ENCODE data around the gene EED.
"Not testable (repeated sequence)": the region's sequence is repeated elsewhere in the genome, so short reads cannot be mapped to it uniquely, and the experiment has no call there.

Gene EED

DNA sequence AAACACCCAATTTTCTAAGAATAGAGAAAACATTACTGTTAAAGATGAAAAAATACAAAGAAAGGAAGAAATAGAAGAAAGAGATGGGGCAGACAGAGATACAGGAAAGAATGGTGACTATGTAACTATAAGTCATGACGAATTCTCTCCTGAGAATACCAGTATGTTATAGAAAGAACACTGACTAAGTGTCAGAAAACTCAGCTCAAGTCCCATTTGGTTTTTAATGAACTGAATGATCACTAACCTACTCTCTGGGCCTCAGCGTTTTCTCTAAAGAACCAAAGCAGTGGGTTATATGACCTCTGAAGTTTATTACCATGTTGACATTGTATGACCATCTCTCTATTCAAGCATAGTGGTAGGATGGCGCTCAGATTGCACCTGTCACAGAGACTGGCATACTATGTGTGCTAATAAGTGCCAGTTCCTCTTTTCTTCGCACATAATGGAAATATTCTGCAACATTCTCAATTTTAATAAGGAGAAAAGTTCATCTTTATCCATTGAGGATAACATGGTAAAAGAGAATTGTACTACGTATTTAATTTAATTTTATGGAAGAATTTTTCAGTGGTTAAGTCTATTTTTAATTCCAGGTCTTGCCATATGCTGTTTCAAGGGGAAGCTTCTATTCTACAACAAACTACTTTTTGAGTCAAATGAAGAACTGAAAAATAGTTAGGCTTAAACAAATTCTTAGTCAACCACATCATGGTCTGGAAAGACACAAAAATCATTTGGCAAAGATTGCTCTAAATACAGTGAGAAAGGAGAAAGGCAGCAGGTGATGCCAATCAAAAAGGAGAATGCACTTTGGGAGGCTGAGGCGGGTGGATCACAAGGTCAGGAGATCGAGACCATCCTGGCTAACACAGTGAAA is 25.0 kb upstream of the EED start:
- no peak for DNase-seq (ENCODE audit: low read depth)

DNA sequence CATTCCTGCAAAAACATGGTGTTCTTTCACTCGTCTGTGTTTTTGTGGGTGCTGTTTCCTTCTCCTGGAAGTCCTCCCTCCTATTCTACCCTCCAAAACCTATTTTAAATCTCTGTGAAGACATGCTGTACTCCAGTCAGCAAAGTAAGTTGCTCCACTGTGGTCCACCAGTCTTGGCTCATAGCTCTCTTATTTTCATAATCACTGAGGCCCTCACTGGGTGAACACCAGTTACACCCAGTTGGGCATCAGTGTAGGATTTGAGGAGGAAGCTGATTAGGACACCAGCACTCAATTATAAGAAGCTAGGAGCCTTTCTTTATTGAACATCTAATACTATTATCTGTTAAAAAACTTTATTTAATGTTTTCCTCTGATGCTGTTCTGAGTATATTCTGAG is 23.9 kb upstream of the EED start:
- no peak for DNase-seq (ENCODE audit: low read depth)

DNA sequence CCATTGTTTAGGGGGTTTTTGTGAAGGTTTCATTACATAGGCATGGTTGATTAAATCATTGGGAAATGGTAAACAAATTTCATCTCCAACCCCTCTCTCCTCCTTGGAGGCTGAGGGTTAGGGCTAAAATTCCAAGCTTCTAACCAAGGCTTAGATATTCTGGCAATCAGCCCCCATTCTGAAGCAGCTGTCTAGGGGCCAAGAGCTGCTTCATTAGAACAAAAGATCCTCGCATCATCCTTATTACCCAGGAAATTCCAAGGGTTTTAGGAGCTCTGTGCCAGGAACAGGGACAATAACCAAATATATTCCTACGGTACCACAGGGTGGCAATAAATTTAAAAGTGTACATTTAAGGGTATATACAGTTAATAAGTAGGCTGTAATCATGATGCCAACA is 22.5 kb upstream of the EED start:
- no peak for DNase-seq (ENCODE audit: low read depth)

DNA sequence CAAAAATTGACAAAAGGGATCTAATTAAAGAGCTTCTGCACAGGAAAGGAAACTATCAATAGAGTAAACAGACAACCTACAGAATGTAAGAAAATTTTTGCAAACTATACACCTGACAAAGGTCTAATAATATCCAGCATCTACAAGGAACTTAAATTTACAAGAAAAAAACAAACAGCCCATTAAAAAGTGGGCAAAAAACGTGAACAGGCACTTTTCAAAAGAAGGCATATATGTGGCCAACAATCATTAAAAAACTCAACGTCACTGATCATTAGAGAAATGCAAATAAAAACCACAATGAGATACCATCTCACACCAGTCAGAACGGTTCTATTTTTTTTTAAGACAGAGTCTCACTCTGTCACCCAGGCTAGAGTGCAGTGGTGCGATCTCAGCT is 20.0 kb upstream of the EED start:
- DNase-seq (ENCODE audit: low read depth), result not testable (repeated sequence)

DNA sequence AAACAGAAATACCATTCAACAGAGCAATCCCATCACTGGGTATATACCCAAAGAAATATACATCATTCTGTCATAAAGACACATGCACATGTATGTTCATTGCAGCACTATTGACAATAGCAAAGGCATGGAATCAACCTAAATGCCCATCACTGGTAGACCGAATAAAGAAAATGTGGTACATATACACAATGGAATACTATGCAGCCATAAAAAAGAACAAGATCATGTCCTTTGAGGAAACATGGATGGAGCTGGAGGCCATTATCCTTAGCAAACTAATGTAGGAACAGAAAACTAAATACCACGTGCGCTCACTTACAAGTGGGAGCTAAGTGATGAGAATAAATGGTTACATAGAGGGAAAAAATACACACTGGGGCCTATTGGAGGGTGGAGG is 19.2 kb upstream of the EED start:
- DNase-seq (ENCODE audit: low read depth), result not testable (repeated sequence)

DNA sequence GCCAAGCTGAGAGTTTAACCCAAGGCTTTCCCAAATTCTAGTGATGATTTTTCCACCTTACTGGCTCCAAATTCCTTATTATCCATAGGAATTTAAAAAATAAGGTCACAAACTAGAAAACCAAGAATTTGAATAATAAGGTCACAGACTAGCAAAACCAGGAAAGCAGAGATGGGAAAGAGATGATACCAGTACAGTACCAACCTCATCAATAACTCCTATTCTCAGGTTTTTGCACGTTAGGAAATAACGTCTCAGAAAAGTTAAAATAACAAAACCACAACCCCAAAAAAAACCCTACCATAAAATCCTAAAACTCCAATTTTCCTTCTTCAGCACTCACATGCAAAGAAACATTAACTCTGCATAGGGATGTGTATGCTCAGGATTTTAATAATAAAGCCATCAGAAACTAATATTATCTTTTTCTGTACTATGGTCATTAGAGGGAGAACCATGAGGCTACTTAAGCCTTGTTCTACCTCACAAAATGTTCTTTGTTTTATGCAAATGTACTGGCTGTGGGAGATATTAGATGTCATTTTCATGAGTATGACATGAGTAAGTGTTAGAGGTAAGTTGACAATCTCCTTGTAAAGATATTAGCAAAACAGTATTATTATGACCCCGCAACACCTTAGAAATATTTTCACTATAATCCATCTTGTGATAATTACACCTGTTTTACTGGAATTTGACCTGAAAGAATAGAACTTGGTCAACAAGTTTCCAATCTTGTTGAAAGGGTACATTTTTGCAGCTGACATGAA is 16.1 kb upstream of the EED start:
- no peak for DNase-seq (ENCODE audit: low read depth)

DNA sequence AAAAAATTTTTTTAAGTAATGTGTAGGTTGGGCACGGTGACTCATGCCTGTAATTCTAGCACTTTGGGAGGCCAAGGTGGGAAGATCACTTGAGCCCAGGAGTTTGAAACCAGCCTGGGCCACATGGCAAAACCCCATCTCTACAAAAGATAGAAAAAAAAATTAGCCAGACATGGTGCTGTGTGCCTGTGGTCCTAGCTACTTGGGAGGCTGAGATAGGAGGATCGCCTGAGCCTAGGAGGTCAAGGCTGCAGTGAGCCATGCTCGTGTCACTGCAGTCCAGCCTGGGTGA is 15.6 kb upstream of the EED start:
- DNase-seq (ENCODE audit: low read depth), result not testable (repeated sequence)

DNA sequence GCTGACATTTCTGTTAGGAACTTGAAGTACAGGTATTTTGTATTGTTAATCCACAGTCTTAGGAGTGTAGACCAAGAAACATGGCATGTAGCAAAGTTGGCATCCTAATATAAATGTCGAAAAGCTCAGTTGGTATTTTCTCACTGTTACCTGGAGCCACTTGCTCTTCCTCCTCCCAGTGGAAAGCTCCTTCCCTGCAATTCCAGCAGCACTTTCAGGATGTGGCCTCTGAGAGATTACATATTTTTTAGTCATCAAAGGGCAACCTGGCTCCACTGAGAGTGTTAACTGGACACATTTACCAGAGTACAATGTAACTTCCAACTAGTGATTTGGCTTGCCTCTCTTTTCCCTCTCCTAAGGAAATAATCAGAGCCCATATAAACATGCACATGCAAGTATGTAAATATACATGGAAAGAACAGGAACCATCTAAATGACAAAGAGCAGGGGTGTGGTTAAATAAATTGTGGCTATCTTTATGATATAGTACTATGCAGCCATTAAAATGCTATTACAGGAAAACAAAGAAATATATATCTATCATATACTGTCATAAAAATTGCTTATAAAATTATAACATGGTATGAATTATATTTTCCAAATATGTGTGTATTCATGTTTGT is 14.3 kb upstream of the EED start:
- no peak for DNase-seq (ENCODE audit: low read depth)

DNA sequence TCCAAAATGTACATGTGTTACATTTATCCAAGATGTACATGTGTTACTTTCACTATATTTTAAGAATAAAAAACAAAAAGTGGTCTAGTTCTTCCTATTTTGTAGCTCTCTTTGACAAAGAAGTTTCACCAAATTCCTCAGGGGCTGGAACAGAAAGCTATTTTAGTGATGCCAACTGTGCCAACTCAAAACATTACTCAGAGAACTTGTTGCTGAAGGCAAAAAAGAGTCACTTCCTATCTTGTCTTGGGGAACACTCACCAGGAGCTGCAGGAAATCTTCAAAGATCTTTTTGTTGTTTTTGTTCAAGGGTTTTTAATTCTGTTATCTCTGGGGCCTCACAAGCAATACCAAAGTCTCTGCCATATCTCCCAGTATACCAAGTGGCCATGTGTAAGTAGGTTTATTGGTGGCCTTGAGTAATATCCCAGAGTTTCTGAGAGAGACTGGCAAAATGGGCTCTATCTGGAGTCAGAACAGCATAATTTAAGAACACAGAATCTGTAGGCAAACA is 13.6 kb upstream of the EED start:
- no peak for DNase-seq (ENCODE audit: low read depth)

DNA sequence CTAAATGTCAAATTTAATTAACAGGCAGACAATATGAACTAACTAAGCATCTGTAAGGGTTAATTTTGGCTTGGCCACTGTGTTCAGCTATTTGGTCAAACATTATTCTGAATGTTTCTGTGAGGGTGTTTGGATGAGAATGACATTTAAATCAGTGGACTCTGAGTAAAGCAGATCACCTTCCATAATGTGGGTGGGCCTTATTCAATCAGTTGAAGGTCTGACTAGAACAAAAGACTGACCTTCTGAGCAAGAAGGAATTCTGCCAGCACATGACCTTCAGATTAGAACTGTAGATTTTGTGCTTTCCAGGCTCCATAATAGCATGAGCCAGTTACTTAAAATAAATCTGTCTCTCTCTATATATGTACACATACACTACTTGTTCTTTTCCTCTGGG is 12.0 kb upstream of the EED start:
- DNase-seq (ENCODE audit: low read depth), result no peak

DNA sequence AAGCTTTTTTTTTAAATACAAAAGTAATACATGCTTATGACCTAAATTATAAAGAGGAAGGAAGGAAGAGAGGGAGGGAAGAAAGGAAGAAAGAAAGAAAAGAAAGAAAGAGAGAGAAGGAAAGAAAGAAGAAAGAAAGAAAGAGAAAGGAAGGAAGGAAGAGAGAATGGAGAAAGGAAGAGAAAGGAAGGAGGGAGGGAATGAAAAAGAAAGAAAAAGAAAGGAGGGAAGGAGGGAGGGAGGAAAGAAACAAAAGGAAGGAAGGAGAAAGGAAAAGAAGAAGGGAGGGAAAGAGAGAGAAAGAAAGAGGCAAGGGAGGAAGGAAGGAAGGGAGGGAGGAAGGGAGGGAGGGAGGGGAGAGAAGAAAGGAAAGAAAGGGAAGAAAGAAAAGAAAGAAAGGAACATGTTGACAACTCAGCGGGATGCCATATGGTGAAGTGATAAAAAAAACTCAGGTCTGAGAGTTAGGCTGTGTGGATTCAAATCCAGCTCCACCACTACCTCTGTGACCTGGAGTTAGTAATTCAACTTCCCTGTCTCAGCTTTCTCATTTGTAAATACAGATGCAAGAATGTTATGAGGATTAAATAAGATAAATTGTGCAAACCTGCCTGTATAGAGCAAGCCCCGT is 9.6 kb upstream of the EED start:
- DNase-seq (ENCODE audit: low read depth), result no peak

DNA sequence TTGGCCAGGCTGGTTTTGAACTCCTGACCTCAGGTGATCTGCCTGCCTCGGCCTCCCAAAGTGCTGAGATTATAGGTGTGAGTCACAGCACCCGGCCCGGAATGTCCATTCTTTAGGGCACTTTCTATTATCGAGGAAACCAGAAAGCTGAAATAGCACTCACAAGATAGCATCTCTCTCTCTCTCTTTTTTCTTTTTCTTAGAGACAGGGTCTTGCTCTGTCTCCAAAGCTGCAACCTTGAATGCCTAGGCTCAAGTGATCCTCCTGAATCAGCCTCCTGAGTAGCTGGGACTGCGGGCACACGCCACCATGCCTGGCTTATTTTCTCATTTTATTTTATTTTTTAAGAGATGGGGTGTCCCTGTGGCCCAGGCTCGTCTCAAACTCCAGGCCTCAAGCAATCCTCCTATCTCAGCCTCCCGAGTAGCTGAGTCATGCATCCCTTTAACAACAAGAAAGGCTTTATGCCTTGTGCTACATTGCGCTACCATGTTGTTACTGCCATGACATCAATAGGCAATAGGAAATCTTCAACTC is 7.2 kb upstream of the EED start:
- no peak for DNase-seq (ENCODE audit: low read depth)

DNA sequence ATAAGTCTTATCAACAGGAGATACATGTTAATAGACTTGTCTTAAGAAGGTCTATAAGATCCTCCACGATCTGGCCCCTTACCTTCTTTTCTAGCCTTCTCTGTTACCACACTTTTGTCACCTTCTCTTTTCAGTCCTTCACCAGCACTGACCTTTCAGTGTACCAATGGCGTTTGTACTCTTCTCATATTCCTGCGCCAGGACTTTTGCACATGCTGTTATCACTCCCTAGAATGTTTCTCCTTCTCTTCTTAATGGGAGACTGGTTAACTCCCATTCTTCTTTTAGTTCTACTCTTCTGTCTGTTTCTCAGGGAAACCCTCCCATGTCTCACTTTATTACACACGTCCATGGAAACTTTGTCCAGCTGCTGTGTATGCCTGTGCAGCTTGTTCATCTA is 4.4 kb upstream of the EED start:
- DNase-seq (ENCODE audit: low read depth), result no peak

DNA sequence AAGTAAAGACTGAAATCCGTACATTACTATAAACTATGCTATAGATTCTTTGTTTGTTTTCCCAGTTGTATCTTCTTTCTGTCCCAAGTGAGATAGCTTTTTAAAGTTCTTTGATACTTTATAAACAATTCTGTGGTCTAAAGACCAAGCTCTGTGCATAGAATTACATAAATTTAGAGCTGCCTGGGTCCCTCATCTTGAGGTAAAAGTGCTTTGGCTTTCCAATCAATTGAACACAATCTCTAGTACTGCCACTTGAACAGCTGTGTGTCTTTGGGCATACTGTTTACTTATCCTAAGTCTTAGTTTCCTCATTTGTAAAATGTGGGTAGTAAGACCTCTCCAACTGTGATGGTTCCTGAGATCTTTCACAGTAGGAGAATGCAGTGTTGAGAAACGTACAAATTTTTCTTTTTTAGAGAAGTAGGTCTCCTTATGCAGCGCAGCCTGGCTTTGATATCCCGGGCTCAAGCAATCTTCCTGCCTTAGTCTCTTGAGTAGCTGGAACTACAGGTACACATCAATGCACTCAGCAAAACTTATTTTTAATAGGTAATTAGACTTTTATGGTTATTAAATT is 2.5 kb upstream of the EED start:
- no peak for DNase-seq (ENCODE audit: low read depth)

DNA sequence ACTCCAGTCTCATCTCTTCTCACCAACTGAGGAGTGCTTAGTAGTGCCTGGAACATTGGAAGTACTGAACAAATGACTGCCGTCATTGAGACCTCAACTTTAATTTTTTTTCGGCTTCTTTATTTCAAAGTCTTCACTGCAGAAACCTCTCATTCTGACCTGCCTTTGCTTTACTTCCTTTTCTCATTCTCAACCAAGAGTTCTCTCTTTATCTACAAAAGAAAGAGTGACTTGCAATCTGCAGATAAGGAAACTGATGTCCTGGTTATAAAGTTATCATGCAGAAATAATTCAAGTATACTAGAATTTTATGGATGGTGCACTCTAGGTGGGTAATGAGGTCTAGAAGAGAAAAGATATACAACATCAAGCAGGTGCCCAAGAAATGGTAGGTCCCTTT is 1.2 kb upstream of the EED start:
- DNase-seq (ENCODE audit: low read depth), result no peak

DNA sequence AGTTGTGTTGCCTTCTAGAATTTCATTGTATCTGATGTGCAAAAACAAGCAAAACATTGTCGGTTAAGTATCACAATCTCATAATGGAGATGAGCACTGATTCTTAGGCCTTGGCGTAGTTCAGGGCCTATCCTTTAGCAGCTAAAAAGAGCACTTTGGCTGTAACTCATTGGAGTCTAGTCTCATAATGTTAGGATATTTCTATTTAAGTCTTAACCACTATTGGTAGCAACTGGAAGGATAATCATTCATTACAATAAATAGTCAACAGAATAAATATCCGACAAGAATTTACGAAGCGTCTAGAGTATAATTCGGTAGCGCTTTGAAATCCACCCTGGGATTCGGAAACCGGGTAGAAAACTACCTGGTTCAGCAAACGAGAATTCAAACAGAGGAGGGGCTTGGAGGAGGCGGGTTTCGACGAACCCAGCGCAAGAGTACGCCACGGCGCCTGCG is 461 bp upstream of the EED start:
- peak; percentile 79 for DNase-seq (ENCODE audit: low read depth)

DNA sequence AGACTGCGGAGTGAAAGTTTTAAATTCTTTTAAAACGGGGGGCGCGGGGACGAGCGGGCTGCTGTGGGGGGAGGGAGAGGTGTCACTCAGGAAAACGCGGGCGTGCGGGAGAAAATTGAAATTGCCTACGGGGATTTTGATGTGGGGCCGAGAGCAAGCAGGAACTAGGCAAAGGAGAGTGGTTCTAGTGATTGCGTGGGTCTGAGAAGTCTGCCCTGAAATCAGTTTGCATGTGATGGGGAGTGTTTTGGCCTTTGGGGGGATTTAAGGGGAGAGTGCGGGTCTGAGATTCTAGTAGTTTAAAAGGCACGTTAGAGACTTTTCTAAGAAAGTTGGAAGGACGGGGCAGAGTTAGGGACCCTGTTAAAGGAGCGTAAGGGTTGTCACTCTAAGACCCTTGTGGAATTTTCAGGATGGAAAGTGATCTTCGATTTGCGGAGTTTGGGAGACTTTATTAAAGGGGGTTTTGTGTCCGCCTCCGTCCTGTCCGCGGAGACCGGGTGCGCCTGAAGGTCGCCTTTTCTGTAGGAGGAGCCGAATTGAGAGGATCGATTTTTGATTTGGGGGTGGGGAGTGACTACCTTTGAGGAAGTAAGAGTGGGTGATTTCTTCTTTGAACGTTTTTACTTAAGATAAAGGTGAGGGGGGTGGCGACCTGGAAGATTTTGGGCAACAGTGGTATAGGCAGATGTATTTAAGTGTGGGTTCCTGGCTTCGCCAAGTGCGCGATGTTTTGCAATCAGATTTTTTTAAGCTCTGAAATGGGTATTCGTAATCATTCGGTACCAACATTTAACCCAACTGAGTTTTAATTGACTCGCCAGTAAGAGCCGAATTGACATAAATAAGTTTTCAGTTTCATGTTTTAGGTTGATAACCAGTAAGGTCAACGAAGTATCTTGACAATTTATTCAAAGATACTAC is 1.1 kb downstream of the EED start:
- DNase-seq (ENCODE audit: low read depth), result no peak

DNA sequence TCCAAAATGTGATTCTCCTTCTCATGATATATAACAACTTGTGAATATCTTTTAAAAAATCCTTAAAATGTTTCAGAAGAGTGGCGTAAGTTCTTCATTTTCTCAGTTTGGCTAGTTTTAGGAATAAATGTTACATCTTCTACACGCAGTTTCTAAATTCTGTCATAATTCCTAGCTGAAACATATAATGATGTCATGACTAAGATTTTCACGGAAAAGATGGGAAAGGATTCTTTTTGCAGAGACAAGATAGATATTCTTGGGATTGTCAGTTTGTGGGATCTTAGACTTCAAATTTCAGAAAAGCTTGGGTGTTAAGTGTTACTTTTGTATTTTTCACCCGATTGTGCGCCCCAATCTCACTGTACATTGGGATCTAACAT is 1.7 kb downstream of the EED start:
- no peak for DNase-seq (ENCODE audit: low read depth)

DNA sequence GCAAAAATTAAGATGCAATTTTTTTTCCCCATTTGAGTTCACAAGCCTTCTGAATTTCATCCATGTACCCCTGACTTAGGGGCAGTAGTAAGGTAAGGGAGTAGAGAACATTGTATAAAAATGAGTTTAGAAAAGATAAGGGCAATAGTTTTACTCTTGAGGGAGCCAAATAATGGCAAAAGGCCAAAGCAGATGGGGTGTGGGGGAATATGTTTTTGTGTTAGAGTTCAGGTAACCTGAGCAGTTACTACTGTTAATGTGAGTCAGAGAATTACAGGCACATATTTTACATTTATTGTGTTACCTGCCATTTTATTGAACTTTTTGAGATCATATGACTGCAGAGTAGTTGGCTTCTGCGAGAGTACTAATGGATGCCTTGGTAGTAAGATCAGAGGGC is 3.1 kb downstream of the EED start:
- no peak for DNase-seq (ENCODE audit: low read depth)

DNA sequence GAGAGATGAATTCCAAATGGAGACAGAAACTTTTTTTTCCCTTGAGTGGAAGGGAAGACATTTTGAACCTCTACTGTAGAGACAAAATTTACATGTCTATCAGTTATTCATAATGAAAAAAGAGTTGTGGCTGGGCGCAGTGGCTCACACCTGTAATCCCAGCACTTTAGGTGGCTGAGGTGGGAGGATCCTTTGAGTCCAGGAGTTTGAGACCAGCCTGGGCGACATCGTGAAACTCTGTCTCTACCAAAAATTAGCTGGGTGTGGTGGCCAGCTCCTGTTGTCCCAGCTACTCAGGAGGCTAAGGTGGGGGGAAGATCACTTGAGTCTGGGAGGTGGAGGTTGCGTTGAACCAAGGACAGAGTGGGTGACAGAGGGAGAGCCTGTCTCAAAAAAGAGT is 4.1 kb downstream of the EED start:
- no peak for DNase-seq (ENCODE audit: low read depth)

Data from activated T-helper 1 cell treated with Interleukin-2 at 50 U/mL for 16 hours (primary cell).